ENCODE measurements around the gene AMH.
A peak's percentile ranks its signal among the peaks of the same experiment; 100 is the strongest.

DNA sequence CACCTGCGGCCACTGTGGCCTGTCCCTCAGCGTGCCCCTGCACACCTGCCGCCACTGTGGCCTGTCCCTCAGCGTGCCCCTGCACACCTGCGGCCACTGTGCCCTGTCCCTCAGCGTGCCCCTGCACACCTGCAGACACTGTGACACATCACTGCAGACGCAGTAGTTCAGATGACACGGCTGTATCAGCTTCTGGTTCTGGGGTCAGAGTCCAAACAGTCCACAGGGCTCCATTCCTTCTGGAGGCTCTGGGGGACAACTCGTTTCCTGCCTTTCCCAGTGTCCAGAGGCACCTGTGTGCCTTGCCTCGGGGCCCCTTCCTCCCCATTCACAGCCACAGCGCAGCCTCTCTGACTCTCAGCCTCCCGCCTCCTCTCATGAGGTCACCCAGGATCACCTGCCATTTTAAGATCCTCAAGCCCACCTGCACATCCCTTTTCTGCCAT lies 7.0 kb upstream of the AMH start:
- TF ChIP-seq, protein P1, sequence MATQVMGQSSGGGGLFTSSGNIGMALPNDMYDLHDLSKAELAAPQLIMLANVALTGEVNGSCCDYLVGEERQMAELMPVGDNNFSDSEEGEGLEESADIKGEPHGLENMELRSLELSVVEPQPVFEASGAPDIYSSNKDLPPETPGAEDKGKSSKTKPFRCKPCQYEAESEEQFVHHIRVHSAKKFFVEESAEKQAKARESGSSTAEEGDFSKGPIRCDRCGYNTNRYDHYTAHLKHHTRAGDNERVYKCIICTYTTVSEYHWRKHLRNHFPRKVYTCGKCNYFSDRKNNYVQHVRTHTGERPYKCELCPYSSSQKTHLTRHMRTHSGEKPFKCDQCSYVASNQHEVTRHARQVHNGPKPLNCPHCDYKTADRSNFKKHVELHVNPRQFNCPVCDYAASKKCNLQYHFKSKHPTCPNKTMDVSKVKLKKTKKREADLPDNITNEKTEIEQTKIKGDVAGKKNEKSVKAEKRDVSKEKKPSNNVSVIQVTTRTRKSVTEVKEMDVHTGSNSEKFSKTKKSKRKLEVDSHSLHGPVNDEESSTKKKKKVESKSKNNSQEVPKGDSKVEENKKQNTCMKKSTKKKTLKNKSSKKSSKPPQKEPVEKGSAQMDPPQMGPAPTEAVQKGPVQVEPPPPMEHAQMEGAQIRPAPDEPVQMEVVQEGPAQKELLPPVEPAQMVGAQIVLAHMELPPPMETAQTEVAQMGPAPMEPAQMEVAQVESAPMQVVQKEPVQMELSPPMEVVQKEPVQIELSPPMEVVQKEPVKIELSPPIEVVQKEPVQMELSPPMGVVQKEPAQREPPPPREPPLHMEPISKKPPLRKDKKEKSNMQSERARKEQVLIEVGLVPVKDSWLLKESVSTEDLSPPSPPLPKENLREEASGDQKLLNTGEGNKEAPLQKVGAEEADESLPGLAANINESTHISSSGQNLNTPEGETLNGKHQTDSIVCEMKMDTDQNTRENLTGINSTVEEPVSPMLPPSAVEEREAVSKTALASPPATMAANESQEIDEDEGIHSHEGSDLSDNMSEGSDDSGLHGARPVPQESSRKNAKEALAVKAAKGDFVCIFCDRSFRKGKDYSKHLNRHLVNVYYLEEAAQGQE (IDR thresholded peaks at IDR 0.05): no peak
- TF ChIP-seq RXRA (IDR thresholded peaks at IDR 0.05) (peak in 1 of 2 donors; percentile 19), EGR1 (IDR thresholded peaks at IDR 0.05; ENCODE audit: low read depth in 2 of 2) (no peak), RAD21 (IDR thresholded peaks at IDR 0.05) (peak in 1 of 2 donors; percentile 27), TAF1 (conservative IDR thresholded peaks at IDR 0.05) (no peak), FOXA1 (IDR thresholded peaks at IDR 0.05) (no peak), YY1 (IDR thresholded peaks at IDR 0.05) (no peak), JUND (IDR thresholded peaks at IDR 0.05) (no peak)
- TF ChIP-seq, protein P2, sequence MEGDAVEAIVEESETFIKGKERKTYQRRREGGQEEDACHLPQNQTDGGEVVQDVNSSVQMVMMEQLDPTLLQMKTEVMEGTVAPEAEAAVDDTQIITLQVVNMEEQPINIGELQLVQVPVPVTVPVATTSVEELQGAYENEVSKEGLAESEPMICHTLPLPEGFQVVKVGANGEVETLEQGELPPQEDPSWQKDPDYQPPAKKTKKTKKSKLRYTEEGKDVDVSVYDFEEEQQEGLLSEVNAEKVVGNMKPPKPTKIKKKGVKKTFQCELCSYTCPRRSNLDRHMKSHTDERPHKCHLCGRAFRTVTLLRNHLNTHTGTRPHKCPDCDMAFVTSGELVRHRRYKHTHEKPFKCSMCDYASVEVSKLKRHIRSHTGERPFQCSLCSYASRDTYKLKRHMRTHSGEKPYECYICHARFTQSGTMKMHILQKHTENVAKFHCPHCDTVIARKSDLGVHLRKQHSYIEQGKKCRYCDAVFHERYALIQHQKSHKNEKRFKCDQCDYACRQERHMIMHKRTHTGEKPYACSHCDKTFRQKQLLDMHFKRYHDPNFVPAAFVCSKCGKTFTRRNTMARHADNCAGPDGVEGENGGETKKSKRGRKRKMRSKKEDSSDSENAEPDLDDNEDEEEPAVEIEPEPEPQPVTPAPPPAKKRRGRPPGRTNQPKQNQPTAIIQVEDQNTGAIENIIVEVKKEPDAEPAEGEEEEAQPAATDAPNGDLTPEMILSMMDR (IDR thresholded peaks at IDR 0.05; ENCODE audit: low read depth, low read length, missing input control): no peak
- TF ChIP-seq, protein P3, sequence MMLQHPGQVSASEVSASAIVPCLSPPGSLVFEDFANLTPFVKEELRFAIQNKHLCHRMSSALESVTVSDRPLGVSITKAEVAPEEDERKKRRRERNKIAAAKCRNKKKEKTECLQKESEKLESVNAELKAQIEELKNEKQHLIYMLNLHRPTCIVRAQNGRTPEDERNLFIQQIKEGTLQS (IDR thresholded peaks at IDR 0.05): no peak
- TF ChIP-seq, protein P4, sequence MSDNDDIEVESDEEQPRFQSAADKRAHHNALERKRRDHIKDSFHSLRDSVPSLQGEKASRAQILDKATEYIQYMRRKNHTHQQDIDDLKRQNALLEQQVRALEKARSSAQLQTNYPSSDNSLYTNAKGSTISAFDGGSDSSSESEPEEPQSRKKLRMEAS (IDR thresholded peaks at IDR 0.05): no peak
